Stimulated activated CD4-positive, alpha-beta T cell treated with anti-CD3 and anti-CD28 coated beads, Interleukin-4, amount 100 ng/mL, for 1 hour (primary cell): Measurements from ENCODE around the gene RAB37.

ENCODE experiments used
- DNase-seq: peaks from one replicate; pipeline ENCODE4 v3.0.0-alpha.2; 2020

The RAB37 gene

GRCh38 chr17:74729368-74729767, 7.7 kb upstream of the RAB37 start:
- no peak for DNase-seq

- no peak for DNase-seq
Measured at GRCh38 chr17:74729866-74730265, 7.2 kb upstream of the RAB37 start.

- DNase-seq: no peak
Measured at GRCh38 chr17:74730491-74731346, 6.3 kb upstream of the RAB37 start.

- no peak for DNase-seq
Measured at GRCh38 chr17:74731347-74731605, 5.8 kb upstream of the RAB37 start.

GRCh38 chr17:74732042-74732867, 4.8 kb upstream of the RAB37 start:
- DNase-seq: no peak

GRCh38 chr17:74733365-74734122, 3.5 kb upstream of the RAB37 start:
- no peak for DNase-seq

GRCh38 chr17:74734256-74734655, 2.8 kb upstream of the RAB37 start:
- no peak for DNase-seq

- peak; percentile 48 for DNase-seq
Measured at GRCh38 chr17:74737299-74738050, 419 bp downstream of the RAB37 start.

- peak; percentile 68 for DNase-seq
Measured at GRCh38 chr17:74738051-74738996, 1.3 kb downstream of the RAB37 start.

- no peak for DNase-seq
Measured at GRCh38 chr17:74739227-74739831, 2.3 kb downstream of the RAB37 start.

- no peak for DNase-seq
Measured at GRCh38 chr17:74740173-74740572, 3.1 kb downstream of the RAB37 start.

GRCh38 chr17:74740641-74741387, 3.8 kb downstream of the RAB37 start:
- DNase-seq: no peak

- DNase-seq: no peak
Measured at GRCh38 chr17:74742153-74742515, 5.1 kb downstream of the RAB37 start.

GRCh38 chr17:74742978-74743545, 6.0 kb downstream of the RAB37 start:
- DNase-seq: no peak

GRCh38 chr17:74743755-74744154, 6.7 kb downstream of the RAB37 start:
- DNase-seq: no peak

- no peak for DNase-seq
Measured at GRCh38 chr17:74744349-74744713, 7.3 kb downstream of the RAB37 start.

- DNase-seq: peak; percentile 82
Measured at GRCh38 chr17:74744714-74745547, 7.9 kb downstream of the RAB37 start.

GRCh38 chr17:74745548-74746177, 8.6 kb downstream of the RAB37 start:
- DNase-seq: no peak

GRCh38 chr17:74746376-74746775, 9.3 kb downstream of the RAB37 start:
- DNase-seq: no peak
